Epithelial cell of proximal tubule (primary cell): ENCODE measurements around the gene FCRLB. TPM values are rescaled to one million over a fixed set of nuclear protein-coding genes. Genes with fewer than 3 reads are reported as not detected.
"Not testable (repeated sequence)": the region's sequence is repeated elsewhere in the genome, so short reads cannot be mapped to it uniquely, and the experiment has no call there.

Source experiments
- DNase-seq: peaks from one replicate; pipeline ENCODE4 v3.0.0-alpha.2; 2011; ENCODE audit warnings: low read depth
- H3K4me3 ChIP-seq: 2 replicates; pipeline ENCODE4 v1.5.1; 2011; ENCODE audit warnings: low read depth, mild to moderate bottlenecking, low read length
- total RNA-seq: library from RNA; depleted of rRNA; stranded (reverse); fragments of >200 nt; gene quantifications from 2 replicates; pipeline ENCODE4 v1.2.3, GENCODE V29; 2015
- TF ChIP-seq, protein P1 (sequence below): conservative IDR thresholded peaks from 2 replicates; pipeline ENCODE4 v1.5.1; 2012; ENCODE audit warnings: low read depth, mild to moderate bottlenecking, low read length

The FCRLB gene
- total RNA-seq, 1 donor from 2014 or later = 3.6 TPM

DNA sequence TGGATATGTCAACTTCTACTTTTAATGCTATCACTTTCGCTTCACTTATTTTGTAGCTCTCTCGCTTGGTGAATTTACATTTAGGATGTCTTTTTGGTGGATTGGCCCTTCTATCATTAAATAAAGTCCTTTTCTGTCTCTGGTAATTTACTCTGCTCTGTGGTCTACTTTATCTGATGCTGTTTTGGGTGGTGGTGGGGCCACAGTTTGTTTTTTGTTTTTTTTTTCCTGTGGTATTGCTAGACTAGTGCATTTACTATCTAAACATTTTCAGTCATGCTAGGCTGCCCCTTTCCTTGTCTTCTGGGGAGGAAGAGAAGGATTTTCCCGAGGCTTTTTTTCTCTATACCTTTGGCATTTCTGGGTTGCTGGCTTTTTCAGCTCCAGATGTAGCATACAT lies 32.4 kb upstream of the FCRLB start:
- no peak for DNase-seq
- no peak overlapping the region for H3K4me3 ChIP-seq
- TF ChIP-seq, protein P1, sequence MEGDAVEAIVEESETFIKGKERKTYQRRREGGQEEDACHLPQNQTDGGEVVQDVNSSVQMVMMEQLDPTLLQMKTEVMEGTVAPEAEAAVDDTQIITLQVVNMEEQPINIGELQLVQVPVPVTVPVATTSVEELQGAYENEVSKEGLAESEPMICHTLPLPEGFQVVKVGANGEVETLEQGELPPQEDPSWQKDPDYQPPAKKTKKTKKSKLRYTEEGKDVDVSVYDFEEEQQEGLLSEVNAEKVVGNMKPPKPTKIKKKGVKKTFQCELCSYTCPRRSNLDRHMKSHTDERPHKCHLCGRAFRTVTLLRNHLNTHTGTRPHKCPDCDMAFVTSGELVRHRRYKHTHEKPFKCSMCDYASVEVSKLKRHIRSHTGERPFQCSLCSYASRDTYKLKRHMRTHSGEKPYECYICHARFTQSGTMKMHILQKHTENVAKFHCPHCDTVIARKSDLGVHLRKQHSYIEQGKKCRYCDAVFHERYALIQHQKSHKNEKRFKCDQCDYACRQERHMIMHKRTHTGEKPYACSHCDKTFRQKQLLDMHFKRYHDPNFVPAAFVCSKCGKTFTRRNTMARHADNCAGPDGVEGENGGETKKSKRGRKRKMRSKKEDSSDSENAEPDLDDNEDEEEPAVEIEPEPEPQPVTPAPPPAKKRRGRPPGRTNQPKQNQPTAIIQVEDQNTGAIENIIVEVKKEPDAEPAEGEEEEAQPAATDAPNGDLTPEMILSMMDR = no peak

DNA sequence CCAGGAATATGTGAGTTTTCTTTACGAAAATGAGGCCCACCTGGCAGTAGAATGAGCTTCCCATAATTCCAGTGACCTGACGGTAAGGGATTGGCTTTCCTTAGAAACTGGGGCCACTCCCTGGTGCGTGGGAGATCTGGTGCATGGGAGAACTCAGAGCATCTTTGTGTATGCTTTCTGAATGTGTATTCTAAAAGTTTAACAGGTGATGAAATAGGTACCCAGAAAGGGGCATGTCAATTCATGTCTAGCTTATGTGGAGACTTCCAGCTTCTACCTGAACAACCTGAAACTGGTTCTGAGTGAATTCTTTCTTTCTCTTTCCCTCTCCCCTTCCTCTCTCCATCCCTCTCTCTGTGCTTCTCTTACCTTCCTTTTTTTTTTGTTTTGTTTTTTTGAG lies 29.5 kb upstream of the FCRLB start:
- TF ChIP-seq, protein P1 = no peak
- DNase-seq = no peak
- H3K4me3 ChIP-seq = no peak overlapping the region

DNA sequence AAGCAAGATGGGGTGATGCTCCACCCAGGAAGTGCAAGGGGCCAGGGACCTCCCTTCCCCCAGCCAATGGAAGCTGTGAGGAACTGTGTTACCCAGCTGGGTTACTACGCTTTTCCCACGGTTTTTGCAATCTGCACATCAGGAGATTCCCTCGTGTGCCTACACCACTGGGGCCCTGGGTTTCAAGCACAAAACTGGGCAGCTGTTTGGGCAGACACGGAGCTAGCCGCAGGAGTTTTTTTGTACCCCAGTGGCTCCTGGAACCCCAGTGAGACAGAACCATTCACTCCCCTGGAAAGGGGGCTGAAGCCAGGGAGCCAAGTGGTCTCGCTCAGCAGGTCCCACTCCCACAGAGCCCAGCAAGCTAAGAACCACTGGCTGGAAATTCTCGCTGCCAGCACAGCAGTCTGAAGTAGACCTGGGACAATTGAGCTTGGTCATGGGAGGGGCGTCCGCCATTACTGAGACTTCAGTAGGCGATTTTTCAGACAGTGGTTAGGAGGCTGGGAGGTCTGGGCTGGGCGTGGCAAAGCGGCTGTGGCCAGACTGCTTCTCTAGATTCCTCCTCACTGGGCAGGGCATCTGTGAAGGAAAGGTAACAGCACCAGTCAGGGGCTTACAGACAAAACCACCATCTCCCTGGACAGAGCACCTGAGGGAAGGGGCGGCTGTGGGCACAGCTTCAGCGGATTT lies 28.2 kb upstream of the FCRLB start:
- DNase-seq, H3K4me3 ChIP-seq: not testable (repeated sequence)

DNA sequence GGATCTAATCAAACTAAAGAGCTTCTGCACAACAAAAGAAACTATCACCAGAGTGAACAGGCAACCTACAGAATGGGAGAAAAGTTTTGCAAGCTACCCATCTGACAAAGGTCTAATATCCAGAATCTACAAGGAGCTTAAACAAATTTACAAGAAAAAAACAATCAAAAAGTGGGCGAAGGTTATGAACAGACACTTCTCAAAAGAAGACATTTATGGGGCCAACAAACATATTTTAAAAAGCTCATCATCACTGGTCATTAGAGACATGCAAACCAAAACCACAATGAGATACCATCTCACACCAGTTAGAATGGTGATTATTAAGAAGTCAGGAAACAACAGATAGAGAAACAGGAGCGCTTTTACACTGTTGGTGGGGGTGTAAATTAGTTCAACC lies 23.0 kb upstream of the FCRLB start:
- not testable (repeated sequence) for H3K4me3 ChIP-seq, DNase-seq

DNA sequence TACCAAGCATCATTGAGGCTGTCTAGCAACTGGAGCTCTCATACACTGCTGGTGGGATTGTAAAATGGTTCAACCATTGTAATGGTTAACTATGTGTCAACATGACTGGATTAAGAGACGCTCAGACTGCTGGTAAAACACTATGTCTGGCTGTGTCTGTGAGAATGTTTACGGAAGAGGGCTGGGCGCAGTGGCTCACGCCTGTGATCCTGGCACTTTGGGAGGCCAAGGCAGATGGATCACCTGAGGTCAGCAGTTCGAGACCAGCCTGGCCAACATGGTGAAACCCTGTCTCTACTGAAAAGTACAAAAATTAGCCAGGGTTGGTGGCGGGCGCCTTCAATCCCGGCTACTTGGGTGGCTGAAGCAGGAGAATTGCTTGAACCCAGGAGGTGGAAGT lies 19.1 kb upstream of the FCRLB start:
- TF ChIP-seq, protein P1 = no peak
- H3K4me3 ChIP-seq = no peak overlapping the region
- peak; percentile 61 for DNase-seq

DNA sequence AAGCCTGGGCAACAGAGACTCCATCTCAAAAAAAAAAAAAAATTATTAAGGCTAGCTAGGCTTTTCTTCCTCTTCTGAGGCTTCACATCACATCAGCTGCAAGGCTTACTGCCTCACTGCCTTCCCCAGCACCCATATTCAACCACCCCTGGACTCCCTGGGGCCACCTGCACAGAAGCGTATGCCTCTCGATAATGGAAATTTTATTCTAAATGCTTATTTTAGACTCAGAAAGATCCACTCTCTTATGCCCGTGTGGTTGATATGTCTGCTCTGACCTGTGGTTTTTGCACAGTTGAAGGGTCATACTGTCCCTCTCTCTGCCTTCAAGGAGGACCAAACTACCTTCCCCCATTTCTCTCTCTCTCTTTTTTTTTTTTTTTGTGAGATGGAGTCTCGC lies 15.8 kb upstream of the FCRLB start:
- TF ChIP-seq, protein P1 = no peak
- no peak overlapping the region for H3K4me3 ChIP-seq
- no peak for DNase-seq

DNA sequence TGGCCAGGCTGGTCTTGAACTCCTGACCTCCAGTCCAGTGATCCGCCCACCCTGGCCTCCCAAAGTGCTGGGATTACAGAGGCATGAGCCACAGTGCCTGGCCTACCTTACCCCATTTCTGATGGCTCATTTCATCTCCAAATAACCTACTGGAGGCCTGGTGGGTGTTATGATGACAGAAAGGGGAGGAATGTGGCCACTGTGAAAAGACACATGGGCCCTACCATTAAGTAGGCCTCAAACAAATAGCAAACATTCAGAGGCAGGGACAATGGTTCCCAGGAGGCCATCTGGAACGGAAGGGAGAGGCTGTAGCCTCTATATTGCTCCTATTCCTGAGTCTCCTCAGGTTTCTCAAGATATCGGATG lies 15.2 kb upstream of the FCRLB start:
- DNase-seq = no peak

More for the DNA sequence above, 15.2 kb upstream of the FCRLB start:
- TF ChIP-seq, protein P1 = no peak
- no peak overlapping the region for H3K4me3 ChIP-seq
